CD1c-positive myeloid dendritic cell (primary cell): ENCODE data around the gene TMCO1.
A peak's percentile ranks its signal among the peaks of the same experiment; 100 is the strongest.
"Not testable (repeated sequence)": the region's sequence is repeated elsewhere in the genome, so short reads cannot be mapped to it uniquely, and the experiment has no call there.

ENCODE experiments used
- DNase-seq: peaks from one replicate; pipeline ENCODE4 v3.0.0-alpha.2; 2016; ENCODE audit errors: extremely low spot score

TMCO1 gene

GRCh38 chr1:165686971-165687433, 81.7 kb downstream of the TMCO1 start:
- no peak for DNase-seq

DNA sequence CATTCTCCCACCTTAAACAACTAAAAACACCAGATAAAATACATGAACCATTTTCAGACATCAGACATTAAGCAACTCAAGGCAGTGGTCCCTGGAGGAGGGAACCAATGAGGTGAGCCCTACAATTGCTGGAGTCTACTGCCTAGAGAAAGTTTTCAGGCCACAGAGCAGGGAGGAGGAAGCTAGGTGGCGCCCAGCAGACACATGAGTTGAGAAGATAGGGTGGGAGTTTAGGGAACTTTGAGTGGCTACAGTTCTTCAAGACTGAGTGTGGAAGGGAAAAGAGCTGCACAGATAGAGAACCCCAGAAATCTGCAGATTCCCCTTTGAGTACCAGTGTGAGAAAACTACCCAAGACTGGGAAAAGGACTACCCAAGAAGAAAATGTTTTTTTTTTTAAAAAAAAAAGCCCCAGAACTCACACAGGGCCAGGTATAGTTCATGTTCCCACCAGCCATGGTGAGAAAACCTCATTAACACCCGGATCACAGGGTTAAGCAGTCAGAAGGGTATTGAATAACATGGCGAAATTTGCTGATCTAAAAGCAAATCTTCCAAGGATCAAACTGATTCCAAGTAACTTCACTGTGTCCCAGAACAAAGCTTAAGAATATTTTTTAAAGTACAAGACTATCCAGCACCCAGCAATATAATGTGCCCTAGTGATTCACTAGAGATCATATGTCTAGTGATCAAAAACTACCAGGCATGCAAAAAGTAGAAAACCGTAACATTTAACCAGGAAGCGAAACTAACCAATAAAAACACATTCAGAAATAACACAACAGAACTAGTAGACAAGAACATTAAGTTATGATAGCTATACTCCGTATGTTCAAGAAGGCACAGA, 82.3 kb downstream of the TMCO1 start:
- peak; percentile 54 for DNase-seq

DNA sequence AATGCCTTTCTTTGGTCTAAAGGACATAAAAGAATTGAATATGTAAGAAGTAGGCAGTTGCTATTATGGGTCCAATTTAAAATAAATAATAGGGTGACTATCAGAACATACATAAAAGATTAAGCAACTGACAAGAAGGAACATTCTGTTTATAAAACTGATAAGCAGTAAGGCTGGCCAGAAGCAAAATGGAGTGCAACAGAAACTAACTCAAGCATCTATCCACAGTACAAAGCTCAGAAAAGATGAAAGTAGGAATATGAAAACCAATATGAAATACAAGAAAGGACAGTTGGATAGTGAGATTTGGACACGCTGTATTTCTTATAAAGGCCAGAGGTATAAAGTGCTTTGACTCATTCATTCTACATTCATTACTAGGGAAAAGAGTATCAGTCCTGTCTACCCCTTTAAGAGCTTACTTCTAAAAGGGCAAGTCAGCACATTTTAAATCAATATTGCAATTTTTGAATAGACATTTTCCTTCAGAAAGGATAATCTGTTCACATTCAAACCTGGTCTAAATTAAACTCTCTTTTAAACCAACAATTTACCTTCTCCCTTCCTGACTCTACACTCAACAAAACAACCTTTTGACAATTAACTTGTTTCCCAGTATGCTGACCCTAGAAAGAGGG, 84.7 kb downstream of the TMCO1 start:
- no peak for DNase-seq

GRCh38 chr1:165680773-165681172, 87.9 kb downstream of the TMCO1 start:
- DNase-seq = not testable (repeated sequence)

DNA sequence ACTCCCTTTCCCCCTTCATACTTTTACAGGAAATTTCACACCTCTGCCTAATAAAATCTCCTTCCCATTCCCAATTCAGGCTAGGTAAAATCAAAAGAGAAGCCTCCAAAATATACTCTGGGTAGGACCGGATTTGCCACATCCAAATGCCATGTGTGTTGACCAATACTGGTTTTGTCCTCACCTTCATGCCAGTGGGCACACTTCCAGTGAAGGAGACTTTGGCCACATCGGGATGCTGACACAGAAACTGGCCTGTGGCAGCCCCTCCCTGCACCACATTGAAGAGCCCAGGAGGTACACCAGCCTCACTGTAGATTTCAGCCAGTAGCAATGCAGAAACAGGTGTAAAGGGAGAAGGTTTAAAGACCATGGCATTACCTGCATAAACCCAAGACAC, 88.4 kb downstream of the TMCO1 start:
- DNase-seq = no peak

GRCh38 chr1:165679282-165680036, 89.2 kb downstream of the TMCO1 start:
- no peak for DNase-seq

DNA sequence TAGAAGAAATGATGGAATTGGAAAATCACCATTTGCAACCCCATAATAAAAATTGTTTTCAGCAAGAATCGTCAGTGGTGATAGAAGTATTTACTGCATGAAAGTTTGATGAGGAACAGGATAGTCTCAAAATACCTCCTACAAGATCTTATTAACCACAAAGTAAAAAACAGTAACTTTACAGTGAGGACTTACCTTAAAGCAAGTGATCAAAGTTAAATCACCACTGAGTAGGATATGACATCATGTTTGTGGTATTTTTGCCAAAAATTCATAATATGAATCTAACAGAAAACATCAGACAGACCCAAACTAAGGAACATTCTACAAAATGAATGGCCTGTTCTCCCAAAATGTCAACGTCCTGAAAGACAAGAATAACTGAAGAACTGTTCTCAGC, 90.2 kb downstream of the TMCO1 start:
- no peak for DNase-seq
